H1 (cell line): ENCODE data around the gene PAQR4. TPM values are rescaled to one million over a fixed set of nuclear protein-coding genes. Genes with fewer than 3 reads are reported as not detected.

Source experiments
- USF2 ChIP-seq: IDR thresholded peaks from 2 replicates; pipeline ENCODE4 v1.6.1; 2011; ENCODE audit warnings: low read length, improper control_type of control experiment
- polyA plus RNA-seq, 7 experiments: library from polyadenylated mRNA; depleted of rRNA in 3 of 7; stranded (reverse) in 5 of 7; unstranded in 2 of 7; fragments of >200 nt in 5 of 7; fragments of 200-250 nt in 2 of 7; gene quantifications; 1 replicate in 5 of 7; 2 replicates in 1 of 7; 4 replicates in 1 of 7; pipeline versions ENCODE4 v1.2.1 to v1.2.3, GENCODE V29; 2011 to 2013; ENCODE audit warnings: missing spikeins in 2 of 7, mixed read lengths in 2 of 7
- total RNA-seq: library from RNA; stranded (reverse); fragmentation: NEBNext Ultra II Directional; extraction: Animal tissue kit (Norgen Biotek cat#: 25700); gene quantifications from 2 replicates; pipeline ENCODE4 v1.2.1, GENCODE V29; 2021

Gene PAQR4
- total and polyA plus RNA-seq, 2 of the 8 experiments (the other 6 are each of a cell fraction or from before 2014, with no cell fraction given) = 28.2 to 34.6 TPM

GRCh38 chr16:2976201-2976600 is 7.1 kb downstream of the PAQR4 start (continued):
- TF ChIP-seq USF2 = no peak
- TF ChIP-seq, all 59 proteins: peak for 0
